K562 (cell line): ENCODE data around the gene ELMO1. TPM values are rescaled to one million over a fixed set of nuclear protein-coding genes. Genes with fewer than 3 reads are reported as not detected.
A peak's percentile ranks its signal among the peaks of the same experiment; 100 is the strongest.

Experiments used
- ATF3 ChIP-seq, 2 experiments: fragments of 450-650 bp in 1 of 2; sonication (generic) in 1 of 2; formaldehyde crosslinking in 1 of 2; IDR thresholded peaks in 1 of 2; conservative IDR thresholded peaks in 1 of 2; 2 replicates each; pipeline versions ENCODE4 v1.6.1 to v1.8.1; 2016 to 2023; ENCODE audit warnings: mild to moderate bottlenecking in 2 of 2, moderate library complexity in 2 of 2, inconsistent platforms in 1 of 2, missing genetic modification reagents in 1 of 2
- CUX1 ChIP-seq: fragments of 200-800 bp; sonication (Bioruptor generic); IDR thresholded peaks from 2 replicates; pipeline ENCODE4 v1.6.1; 2016; ENCODE audit warnings: missing genetic modification characterization, missing compliant biosample characterization
- EGR1 ChIP-seq: fragments of 450-650 bp; conservative IDR thresholded peaks from 2 replicates; pipeline ENCODE4 v1.6.1; 2017; ENCODE audit warnings: mild to moderate bottlenecking
- MYBL2 ChIP-seq, 2 experiments: fragments of 450-650 bp in 1 of 2; sonication (generic) in 1 of 2; formaldehyde crosslinking in 1 of 2; IDR thresholded peaks; 2 replicates each; pipeline versions ENCODE4 v1.6.1 to v1.8.1; 2017 to 2022; ENCODE audit warnings: borderline replicate concordance in 1 of 2, inconsistent platforms in 1 of 2, low read depth in 1 of 2, mild to moderate bottlenecking in 1 of 2, missing genetic modification reagents in 1 of 2, moderate library complexity in 1 of 2
- NFE2L1 ChIP-seq: fragments of 450-650 bp; IDR thresholded peaks from 2 replicates; pipeline ENCODE4 v1.6.1; 2016; ENCODE audit warnings: missing genetic modification characterization, low read depth, mild to moderate bottlenecking, missing compliant biosample characterization, moderate library complexity, borderline replicate concordance
- RBBP5 ChIP-seq: fragments of 200-600 bp; sonication (generic); IDR thresholded peaks from 2 replicates; pipeline ENCODE4 v1.6.1; 2012; ENCODE audit warnings: borderline replicate concordance, mild to moderate bottlenecking, low read length, control low read depth, inconsistent platforms; ENCODE audit not compliant: insufficient read depth, poor library complexity, severe bottlenecking
- RCOR1 ChIP-seq, 2 experiments: IDR thresholded peaks; 2 replicates each; pipeline ENCODE4 v1.6.1; 2012; ENCODE audit warnings: low read depth in 2 of 2, low read length in 2 of 2, borderline replicate concordance in 1 of 2, improper control_type of control experiment in 1 of 2
- ZNF707 ChIP-seq: fragments of 250-450 bp; sonication (Bioruptor Pico); conservative IDR thresholded peaks from 2 replicates; pipeline ENCODE4 v1.8.0; 2022; ENCODE audit warnings: inconsistent platforms, mild to moderate bottlenecking, moderate library complexity
- ZNF766 ChIP-seq: fragments of 200-800 bp; sonication (Bioruptor generic); conservative IDR thresholded peaks from 2 replicates; pipeline ENCODE4 v1.6.1; 2016; ENCODE audit warnings: missing genetic modification characterization, missing compliant biosample characterization
- polyA plus RNA-seq, 8 experiments: library from polyadenylated mRNA; depleted of rRNA in 4 of 8; stranded (reverse) in 5 of 8; unstranded in 3 of 8; fragments of >200 nt; fragmentation: Nextera tagmentation in 2 of 8; fragmentation: Illumina TruSeq in 1 of 8; extraction: Ambion mirVana in 2 of 8; extraction: Trizol in 1 of 8; gene quantifications; 2 replicates each; pipeline versions ENCODE4 v1.2.1 to v1.2.3, GENCODE V29; 2011 to 2014; ENCODE audit warnings: inconsistent platforms in 1 of 8, missing spikeins in 1 of 8
- total RNA-seq, 7 experiments: library from RNA; depleted of rRNA in 6 of 7; stranded (reverse); fragments of >200 nt in 6 of 7; fragmentation: Illumina TruSeq in 2 of 7; extraction: Trizol in 2 of 7; gene quantifications; 2 replicates each; pipeline versions ENCODE4 v1.2.1 to v1.2.3, GENCODE V29; 2011 to 2021; ENCODE audit warnings: low replicate concordance in 1 of 7
- TF ChIP-seq, protein P1 (sequence below): sonication (generic); formaldehyde crosslinking; IDR thresholded peaks from 2 replicates; pipeline ENCODE4 v1.8.0; 2022; ENCODE audit warnings: mild to moderate bottlenecking, missing genetic modification reagents
- TF ChIP-seq, protein P2 (sequence below): fragments of 450-650 bp; IDR thresholded peaks from 2 replicates; pipeline ENCODE4 v1.6.1; 2018; ENCODE audit not compliant: partially characterized antibody

Gene ELMO1
- total and polyA plus RNA-seq, 9 of the 15 experiments (the other 6 are each of a cell fraction or from before 2014, with no cell fraction given), result 0.36 to 7.2 (median 3.6) TPM

GRCh38 chr7:37052705-37053104 lies 396.0 kb downstream of the ELMO1 start (continued):
- TF ChIP-seq ZNF766 (peak; percentile 64; the same call in 1 of the 2 replicates), EGR1 (no peak), NFE2L1 (no peak), CUX1 (CRISPR knock-in tag) (no peak), RCOR1 (IDR thresholded peaks at IDR 0.05; ENCODE audit: borderline replicate concordance in 1 of 2, low read depth in 2 of 2, low read length in 2 of 2) (peak in 1 of 2 experiments; percentile 70; a peak in 2 of 4 replicates), ATF3 (IDR thresholded peaks at IDR 0.05) (peak; percentile 77), ATF3 (CRISPR knock-in tag; conservative IDR thresholded peaks at IDR 0.05) (no peak), ZNF707 (no peak), RBBP5 (no peak), MYBL2 (IDR thresholded peaks at IDR 0.05; ENCODE audit: low read depth) (no peak), MYBL2 (CRISPR knock-in tag; IDR thresholded peaks at IDR 0.05; ENCODE audit: borderline replicate concordance) (no peak)
- TF ChIP-seq, protein P1, sequence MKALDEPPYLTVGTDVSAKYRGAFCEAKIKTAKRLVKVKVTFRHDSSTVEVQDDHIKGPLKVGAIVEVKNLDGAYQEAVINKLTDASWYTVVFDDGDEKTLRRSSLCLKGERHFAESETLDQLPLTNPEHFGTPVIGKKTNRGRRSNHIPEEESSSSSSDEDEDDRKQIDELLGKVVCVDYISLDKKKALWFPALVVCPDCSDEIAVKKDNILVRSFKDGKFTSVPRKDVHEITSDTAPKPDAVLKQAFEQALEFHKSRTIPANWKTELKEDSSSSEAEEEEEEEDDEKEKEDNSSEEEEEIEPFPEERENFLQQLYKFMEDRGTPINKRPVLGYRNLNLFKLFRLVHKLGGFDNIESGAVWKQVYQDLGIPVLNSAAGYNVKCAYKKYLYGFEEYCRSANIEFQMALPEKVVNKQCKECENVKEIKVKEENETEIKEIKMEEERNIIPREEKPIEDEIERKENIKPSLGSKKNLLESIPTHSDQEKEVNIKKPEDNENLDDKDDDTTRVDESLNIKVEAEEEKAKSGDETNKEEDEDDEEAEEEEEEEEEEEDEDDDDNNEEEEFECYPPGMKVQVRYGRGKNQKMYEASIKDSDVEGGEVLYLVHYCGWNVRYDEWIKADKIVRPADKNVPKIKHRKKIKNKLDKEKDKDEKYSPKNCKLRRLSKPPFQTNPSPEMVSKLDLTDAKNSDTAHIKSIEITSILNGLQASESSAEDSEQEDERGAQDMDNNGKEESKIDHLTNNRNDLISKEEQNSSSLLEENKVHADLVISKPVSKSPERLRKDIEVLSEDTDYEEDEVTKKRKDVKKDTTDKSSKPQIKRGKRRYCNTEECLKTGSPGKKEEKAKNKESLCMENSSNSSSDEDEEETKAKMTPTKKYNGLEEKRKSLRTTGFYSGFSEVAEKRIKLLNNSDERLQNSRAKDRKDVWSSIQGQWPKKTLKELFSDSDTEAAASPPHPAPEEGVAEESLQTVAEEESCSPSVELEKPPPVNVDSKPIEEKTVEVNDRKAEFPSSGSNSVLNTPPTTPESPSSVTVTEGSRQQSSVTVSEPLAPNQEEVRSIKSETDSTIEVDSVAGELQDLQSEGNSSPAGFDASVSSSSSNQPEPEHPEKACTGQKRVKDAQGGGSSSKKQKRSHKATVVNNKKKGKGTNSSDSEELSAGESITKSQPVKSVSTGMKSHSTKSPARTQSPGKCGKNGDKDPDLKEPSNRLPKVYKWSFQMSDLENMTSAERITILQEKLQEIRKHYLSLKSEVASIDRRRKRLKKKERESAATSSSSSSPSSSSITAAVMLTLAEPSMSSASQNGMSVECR (CRISPR knock-in tag), result no peak
- TF ChIP-seq, protein P2, sequence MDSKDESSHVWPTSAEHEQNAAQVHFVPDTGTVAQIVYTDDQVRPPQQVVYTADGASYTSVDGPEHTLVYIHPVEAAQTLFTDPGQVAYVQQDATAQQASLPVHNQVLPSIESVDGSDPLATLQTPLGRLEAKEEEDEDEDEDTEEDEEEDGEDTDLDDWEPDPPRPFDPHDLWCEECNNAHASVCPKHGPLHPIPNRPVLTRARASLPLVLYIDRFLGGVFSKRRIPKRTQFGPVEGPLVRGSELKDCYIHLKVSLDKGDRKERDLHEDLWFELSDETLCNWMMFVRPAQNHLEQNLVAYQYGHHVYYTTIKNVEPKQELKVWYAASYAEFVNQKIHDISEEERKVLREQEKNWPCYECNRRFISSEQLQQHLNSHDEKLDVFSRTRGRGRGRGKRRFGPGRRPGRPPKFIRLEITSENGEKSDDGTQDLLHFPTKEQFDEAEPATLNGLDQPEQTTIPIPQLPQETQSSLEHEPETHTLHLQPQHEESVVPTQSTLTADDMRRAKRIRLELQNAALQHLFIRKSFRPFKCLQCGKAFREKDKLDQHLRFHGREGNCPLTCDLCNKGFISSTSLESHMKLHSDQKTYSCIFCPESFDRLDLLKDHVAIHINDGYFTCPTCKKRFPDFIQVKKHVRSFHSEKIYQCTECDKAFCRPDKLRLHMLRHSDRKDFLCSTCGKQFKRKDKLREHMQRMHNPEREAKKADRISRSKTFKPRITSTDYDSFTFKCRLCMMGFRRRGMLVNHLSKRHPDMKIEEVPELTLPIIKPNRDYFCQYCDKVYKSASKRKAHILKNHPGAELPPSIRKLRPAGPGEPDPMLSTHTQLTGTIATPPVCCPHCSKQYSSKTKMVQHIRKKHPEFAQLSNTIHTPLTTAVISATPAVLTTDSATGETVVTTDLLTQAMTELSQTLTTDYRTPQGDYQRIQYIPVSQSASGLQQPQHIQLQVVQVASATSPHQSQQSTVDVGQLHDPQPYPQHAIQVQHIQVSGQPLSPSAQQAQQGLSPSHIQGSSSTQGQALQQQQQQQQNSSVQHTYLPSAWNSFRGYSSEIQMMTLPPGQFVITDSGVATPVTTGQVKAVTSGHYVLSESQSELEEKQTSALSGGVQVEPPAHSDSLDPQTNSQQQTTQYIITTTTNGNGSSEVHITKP, result no peak
